MM.1S (cell line): ENCODE measurements around the gene NME7.

ENCODE experiments used
- CTCF ChIP-seq: fragments of 300-600 bp; sonication (generic); IDR thresholded peaks from 2 replicates; pipeline ENCODE4 v1.5.1; 2016; ENCODE audit warnings: antibody characterized with exemption, low read length, mixed read lengths
- EZH2 ChIP-seq: fragments of 300-600 bp; sonication (generic); optimal IDR thresholded peaks from 2 replicates; pipeline ENCODE3; 2017; ENCODE audit warnings: low read depth, mild to moderate bottlenecking, antibody characterized with exemption, low read length, mixed read lengths

DNA sequence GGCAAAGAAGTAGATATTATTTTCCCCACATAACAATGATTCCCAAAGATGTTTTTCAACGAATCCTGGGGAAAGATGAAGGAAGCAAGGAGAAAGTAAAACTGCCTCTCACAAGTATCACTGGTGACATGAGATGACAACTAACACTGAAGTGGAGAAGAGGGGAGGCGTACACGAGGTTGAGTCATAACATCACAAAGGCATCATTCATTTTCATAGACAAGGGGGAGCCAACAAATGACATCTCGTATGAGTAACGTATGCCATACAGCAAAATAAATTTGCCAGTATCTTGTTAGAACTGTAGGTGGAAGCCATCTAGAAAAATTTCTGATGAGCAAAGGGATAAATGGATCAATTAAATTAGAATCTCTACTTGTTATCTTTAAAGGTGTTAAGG is 204.5 kb downstream of the NME7 start:
- TF ChIP-seq CTCF, result no peak
- TF ChIP-seq EZH2, result no peak
